HG03097 (cell line): ENCODE results near the gene ZBTB25.

Source experiments
- ATAC-seq: cut with Tn5 transposase; IDR thresholded peaks from one replicate; pipeline ENCODE4 v1.9.1; 2021; ENCODE audit not compliant: unreplicated experiment, low FRiP score

ZBTB25 gene

GRCh38 chr14:64488590-64489099 is 15.0 kb downstream of the ZBTB25 start:
- ATAC-seq = no peak

DNA sequence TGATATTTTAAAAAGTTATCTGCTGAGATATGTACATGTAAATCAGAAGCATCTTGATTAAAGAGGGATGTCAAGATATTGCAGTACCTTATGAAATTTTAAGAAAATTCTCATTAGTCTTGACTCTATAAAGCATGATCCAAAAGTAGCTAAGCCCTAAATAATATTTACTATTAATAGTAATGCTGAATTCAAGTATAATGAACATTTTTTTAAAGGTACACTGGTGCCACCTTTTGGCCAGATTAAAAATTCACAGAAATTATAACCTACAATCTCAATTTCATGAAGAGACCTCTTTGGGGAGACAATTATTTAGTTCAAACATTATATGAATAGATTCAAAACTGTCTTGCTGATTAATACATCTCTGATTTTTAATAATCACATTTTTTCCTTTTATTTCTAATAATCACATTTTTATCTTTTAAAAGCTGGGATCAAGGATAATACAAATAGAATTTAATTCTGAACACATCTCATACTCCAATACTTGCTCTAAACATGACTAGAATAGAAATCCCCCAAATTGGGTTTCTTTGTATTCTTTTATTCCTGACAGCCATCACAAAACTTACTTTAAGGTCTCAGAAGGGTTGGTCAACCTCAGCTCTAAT is 24.9 kb downstream of the ZBTB25 start:
- ATAC-seq = no peak

GRCh38 chr14:64476438-64476837 is 27.2 kb downstream of the ZBTB25 start:
- no peak for ATAC-seq

DNA sequence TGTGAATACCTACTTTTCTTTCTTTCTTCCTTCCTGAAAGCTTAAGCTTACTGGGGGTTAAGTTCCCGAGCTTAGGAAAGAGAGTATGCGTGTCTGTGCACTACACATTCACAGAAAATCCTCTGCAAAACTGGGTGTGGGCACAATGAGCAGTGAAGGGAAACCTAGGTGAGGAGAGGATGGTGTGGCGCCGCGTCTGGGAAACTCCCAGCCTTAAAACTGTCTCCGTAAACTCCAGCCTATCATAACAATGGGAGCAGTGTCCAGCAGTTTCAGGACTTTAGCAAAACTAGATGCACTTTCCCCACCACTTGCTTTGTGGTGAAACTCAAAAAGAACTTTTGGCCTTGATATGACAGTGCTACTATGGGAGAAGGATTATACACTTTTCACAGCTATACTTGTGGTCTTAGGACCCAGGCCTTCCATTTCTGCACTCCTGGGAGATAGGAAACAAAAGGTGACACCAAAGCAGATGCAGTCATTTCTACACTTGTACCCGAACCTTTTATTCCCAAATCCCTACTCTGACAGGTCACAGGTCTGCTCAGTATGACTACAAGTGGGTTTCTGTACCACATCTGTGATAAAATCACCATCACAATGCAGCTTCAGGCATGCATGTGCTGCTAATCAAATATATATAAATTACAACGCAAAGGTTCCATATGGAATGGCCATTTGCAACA is 27.9 kb downstream of the ZBTB25 start:
- no peak for ATAC-seq

DNA sequence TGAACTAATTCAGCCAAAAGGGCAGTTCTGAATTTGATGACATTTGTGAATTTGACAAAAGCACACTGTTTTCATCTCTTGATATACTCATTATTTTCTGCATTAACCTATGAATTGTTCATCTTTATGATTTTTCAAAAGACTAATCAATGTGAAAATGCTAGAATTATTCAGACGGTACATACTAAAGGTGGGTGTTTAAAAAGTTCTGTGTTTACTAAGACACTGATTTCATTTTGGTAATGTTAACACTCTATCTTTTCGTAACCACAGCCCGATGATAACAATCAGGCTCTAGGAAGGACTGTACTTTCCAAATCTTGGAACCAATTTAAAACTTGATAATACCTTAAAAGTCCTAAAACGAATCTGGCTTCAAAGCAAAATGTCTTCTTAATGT is 28.9 kb downstream of the ZBTB25 start:
- no peak for ATAC-seq

- ATAC-seq = no peak
These were observed 29.6 kb downstream of the ZBTB25 start for GRCh38 chr14:64474041-64474440.

DNA sequence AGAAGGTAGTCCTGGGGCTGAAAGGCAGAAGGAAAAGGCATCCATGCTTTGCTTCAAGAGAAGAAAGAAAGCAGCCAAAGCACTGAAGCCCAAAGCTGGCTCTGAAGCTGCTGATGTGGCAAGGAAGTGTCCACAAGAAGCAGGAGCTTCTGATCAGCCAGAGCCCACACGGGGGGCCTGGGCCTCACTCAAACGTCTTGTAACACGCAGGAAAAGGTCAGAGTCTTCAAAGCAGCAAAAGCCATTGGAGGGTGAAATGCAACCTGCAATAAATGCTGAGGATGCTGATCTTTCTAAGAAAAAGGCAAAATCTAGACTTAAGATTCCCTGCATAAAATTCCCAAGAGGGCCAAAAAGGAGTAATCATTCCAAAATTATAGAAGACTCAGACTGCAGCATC is 35.2 kb downstream of the ZBTB25 start:
- no peak for ATAC-seq

DNA sequence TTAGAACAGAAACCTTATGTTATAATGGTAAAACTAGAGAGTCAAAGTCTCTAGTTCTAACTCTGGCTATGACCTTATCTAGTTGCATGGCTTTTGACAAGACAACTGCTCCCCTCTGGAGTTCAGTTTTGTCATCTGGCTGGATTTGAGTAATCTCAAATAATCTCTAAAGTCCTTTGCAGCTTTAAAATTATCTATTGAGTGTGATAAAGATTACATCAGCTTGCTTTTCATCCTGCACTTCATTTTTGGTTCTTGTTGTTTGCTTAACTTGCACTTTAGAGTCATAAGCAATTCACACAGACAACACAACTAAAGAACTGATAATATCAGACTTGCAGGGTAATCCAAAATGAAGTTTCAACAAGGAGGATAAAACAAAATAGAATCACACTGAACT is 36.1 kb downstream of the ZBTB25 start:
- ATAC-seq = no peak

GRCh38 chr14:64467101-64467500 is 36.5 kb downstream of the ZBTB25 start:
- ATAC-seq = no peak

GRCh38 chr14:64465831-64466554 is 37.6 kb downstream of the ZBTB25 start:
- no peak for ATAC-seq

DNA sequence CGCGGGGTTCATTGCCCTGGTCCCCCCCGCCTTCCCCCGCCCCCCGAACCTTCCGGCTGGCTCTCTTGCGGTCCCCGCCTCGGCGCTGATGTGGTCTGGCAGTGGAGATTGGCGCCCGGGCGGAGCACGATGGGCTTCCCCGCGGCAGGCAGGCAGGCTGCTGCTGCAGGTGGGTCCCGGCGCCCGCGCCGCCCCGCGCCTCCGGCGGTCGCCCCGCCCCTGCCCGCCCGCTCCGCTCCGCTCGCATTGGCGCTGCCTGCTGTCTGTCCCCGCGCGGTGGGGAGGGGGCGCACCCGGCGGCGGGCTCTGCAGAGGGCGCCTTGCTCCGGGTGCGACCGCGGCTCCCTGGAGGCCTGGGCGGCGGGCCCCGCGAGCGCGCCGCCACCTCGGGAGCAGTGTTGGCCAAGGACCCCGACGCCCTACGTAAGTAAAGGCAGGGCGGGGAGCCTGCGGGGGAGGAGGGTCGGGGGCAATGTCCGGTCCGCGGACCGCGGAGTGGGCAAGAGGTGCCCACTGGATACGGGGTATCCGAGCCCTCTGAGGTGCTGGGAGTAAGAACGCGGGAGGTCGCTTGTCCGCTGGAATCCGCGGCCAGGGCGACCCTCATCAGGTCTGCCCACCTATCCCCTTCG is 38.3 kb downstream of the ZBTB25 start, which contains the start of gene AKAP5:
Gene AKAP5 (plus strand): TSS at position 309 of the 632 bp plus-strand sequence. CDS start 2,896 bp downstream, outside the sequence.
- peak; percentile 48 for ATAC-seq

GRCh38 chr14:64464651-64465050 is 39.0 kb downstream of the ZBTB25 start:
- no peak for ATAC-seq

- no peak for ATAC-seq
These were observed 39.8 kb downstream of the ZBTB25 start for GRCh38 chr14:64463873-64464272.

DNA sequence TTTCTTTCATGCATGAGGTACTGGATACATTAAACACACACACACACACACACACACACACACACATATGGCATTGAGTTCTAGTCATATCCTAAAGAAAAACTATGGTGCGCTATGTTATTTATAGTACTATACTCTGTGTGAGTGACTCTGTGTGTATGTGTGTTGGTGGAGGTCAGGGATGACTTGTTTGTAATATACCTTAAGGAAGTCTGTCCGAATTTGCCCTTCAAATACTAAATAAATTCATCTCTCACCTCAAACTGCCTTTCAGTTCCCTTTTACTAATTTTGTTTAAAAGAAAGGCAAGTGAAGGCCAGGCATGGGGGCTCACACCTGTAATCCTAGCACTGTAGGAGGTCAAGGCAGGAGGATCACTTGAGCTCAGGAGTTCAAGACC is 40.4 kb downstream of the ZBTB25 start:
- ATAC-seq = no peak

GRCh38 chr14:64461221-64461620 is 42.4 kb downstream of the ZBTB25 start:
- no peak for ATAC-seq

DNA sequence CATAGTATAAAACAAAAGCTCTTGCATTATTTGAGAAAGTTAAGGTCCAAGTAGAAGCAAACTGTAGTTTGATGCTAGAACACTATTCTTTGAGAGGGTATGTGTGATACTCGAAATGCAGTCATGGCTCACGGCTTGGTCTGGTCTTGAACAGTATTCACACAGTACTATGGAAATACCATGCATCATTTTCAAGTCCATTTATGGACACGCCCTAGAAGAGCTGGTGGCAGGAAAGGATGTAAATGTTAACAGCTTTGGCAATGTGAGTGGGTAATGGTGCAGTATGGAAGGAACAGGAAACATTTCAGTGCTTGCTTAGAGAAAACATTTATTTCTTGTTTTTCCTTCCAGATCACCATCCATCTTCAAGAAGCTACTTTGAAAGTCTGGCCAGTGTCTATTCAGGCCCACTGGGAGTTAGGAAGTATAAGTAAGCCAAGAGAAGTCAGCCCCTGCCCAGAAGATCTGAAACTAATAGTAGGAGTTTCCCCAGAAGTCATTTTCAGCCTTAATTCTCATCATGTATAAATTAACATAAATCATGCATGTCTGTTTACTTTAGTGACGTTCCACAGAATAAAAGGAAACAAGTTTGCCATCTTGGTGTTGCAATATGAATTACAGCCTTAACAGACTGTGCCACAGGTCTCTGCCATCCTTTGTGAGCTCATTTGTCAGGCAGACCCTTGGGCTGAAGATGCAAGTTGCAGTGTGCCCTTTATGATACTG is 44.1 kb downstream of the ZBTB25 start:
- ATAC-seq = no peak

GRCh38 chr14:64454671-64455070 is 49.0 kb downstream of the ZBTB25 start:
- ATAC-seq = no peak

DNA sequence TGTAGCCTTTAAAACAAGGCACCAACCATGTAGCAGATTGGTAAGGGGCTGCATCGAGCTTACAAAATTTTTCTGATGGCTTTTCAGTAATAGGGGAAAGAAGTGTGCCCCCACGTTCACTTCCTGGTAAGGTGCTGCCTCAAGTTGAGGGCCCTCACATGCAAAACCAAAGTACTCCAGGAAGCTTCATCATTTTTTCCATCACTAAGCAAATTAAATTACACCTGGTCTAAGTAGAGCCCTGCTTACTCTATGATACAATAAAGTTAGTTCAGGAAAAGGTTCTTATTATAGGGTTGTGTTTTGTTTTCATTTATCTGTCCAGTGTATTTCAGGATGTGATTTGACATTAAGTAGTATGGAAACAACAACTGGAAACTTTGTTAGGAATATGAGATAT is 53.4 kb downstream of the ZBTB25 start:
- ATAC-seq = no peak

GRCh38 chr14:64447876-64448670 is 55.6 kb downstream of the ZBTB25 start:
- ATAC-seq = no peak
